Cardiac septum (tissue), 1 donor: Measurements from ENCODE around the gene FGD1. TPM values are rescaled to one million over a fixed set of nuclear protein-coding genes. Genes with fewer than 3 reads are reported as not detected.
"Not testable (repeated sequence)": the region's sequence is repeated elsewhere in the genome, so short reads cannot be mapped to it uniquely, and the experiment has no call there.

Experiments
- DNase-seq: peaks from one replicate; pipeline ENCODE4 v3.0.0-alpha.2; 2020; ENCODE audit warnings: low spot score
- intact Hi-C: fragments of 100-400 bp; cut with DNase I; formaldehyde crosslinking; loops from one replicate; pipeline ENCODE4 v1.14.0; 2022
- long read RNA-seq: library from polyadenylated mRNA; unstranded; transcript quantifications from one replicate; pipeline ENCODE4 v2.0.0, GENCODE V29; 2021
- total RNA-seq: library from RNA; stranded (reverse); fragmentation: NEBNext Ultra II Directional; extraction: Animal tissue kit (Norgen Biotek cat#: 25700); gene quantifications from one replicate; pipeline ENCODE4 v1.2.1, GENCODE V29; 2021
- donor health status: DM: no; HTN: no; CAD: no.

The FGD1 gene
- 8.0 TPM for total RNA-seq
- long read RNA-seq, full-length matches to known transcripts: 4 of 16 reads
- long read RNA-seq, partial matches to known transcripts: 11 of 16 reads
- long read RNA-seq, other reads (novel, unspliced or antisense): 1 of 16 reads

DNA sequence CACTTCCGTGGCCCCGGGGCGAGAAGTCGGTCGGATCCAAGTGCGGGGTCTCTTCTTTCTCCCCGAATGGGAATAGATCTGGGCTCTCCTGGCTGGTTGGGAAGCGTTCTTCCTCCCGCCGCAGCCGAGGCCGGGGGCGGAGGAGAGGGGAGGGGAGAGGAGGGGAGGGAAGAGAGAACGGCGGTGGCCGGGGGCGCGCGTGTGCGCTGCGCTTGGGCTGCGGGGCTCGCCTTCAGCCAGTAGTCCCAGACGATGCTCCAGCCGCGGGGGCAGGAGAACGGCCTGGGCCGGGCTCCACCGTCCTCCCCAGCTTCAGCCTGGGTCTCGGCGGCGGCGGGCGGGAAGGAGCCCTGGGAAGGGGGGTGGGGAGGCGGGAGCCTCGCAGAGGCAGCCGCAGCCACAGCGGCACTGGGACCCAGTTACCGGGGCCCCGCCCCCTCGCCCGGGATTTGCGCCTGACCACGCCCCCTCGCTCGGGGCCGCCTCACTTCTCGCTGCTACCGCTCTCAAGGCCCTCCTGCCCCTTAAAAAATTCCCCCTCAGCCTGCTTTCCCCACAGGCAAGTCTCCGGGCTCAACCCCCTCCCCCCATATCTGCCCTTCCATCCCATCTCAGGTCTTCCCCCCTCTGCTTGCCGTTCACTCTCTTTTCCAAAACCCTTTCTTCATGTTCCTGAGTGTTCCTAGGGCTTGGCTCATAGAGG, at the start of gene FGD1:
Gene FGD1, minus strand, starts transcription at position 421 of the 703 bp plus-strand sequence. CDS start 802 bp downstream, outside the sequence.
- DNase-seq: peak; percentile 72
- intact Hi-C loops: no loop called here

DNA sequence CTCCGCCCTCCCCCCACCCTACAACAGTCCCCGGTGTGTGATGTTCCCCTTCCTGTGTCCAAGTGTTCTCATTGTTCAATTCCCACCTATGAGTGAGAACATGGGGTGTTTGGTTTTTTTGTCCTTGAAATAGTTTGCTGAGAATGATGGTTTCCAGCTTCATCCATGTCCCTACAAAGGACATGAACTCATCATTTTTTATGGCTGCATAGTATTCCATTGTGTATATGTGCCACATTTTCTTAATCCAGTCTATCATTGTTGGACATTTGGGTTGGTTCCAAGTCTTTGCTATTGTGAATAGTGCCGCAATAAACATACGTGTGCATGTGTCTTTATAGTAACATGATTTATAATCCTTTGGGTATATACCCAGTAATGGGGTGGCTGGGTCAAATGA, 46.2 kb upstream of the FGD1 start:
- DNase-seq, intact Hi-C loops: not testable (repeated sequence)

DNA sequence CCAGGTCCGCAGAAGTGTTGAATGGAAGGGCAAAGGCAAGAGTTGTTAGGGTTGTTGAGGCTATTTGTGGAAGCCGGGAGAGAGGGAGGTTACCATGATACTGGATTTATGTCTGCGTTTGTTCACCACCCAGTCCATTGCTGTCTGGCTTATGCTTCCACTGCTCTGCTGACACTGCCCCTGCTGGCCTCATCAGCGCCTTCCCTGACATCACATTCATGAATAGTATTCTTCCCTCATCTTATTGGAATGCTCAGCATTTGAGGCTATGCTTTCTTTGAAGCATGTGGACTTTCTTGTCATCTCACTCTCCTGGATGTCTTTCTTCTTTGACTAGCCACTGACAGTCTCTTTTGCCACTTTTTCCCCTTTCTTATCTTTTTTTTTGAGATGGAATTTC, 44.3 kb upstream of the FGD1 start:
- no peak for DNase-seq
- intact Hi-C loops: no loop called here

DNA sequence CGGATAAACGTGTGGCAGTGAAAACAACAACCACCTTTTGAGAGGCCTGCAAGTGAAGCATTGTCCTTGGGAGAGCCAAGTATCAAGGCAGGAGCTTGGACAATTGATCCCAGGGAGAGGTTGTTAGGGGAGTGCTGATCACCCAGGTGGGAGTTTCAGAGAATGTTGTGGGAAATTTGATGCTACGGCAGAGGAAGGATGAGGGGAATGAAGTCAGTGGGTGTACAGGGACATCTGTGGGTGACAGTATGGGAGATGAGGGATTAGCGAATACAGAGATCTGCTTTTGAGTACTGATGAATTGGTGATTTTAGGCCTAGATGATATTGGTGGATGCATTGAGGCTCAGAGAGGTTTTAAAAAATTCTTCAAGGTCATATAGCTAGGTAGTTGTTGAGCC, 38.2 kb upstream of the FGD1 start:
- intact Hi-C loops: loop anchor here (5.0 kb wide), 1 partner anchor 52 kb away; no protein-coding TSS in a partner anchor
- DNase-seq: no peak

DNA sequence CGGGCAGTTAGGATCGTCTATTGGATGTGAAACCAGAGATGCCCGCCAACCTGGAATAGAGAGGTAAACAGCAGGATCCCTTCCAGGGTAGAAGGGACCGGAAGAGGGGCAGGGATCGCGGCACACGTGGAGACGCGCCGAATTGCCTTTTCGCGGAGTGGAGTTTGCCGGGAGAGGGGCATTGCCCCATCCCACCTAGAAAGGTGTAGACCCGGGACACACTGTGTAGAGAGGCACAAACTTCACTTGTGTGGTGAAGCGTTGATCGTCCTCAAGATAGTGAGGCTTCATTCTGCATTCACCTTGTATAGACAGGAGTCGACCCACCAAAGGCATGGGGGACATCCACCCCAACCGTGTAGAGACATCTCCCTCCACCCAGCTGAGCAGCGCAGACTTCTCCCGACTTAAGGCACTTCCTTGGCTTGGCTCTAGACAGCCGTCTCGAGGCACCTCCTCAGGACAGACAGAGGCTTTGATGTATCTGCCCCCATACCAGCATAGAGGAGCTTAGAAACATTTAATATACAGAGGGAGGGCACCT, 34.4 kb upstream of the FGD1 start:
- intact Hi-C loops: loop anchor here (5.0 kb wide), 1 partner anchor 48 kb away; no protein-coding TSS in a partner anchor
- DNase-seq: peak; percentile 55

DNA sequence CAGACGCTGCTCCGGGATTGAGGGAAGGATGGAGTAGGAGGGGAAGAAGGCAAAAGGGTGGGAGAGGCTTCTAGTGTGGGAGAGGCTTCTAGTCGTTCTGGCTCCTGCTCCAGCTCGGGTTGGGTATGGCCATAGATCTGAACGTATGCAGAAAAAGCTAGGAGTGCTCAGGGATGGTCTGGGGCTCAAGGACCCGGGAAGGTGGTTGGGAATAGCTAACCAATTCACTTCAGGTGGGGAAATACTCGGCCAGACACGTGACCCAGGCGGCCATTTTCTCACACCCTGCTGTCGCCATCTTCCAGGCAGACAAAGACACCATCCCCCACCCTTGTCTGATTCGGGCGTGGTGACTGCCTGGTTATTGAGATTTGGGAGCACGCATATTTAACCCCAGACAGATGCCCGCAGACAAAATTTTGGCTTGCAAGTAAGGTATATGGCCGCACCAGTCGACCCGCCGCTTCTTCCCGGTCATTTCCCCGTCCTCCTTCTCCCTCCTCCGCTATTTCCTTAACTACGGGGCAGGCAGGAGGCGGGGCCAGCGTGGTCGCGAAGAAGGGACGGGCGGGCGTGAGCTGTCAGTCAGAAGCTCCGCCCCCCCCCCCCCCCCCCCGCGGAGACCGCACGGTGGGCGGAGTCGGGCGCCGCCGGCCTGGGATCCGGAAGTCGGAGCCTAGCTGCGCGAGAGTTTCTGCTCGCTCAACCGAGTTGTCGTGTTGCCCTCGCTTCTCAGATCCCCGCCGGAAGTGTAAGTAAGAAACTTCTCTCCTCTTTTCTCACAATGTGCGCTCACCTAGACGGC, 33.7 kb upstream of the FGD1 start, which contains the start of gene GNL3L:
Gene GNL3L, plus strand, starts transcription at position 668 of the 805 bp plus-strand sequence. CDS start 2,348 bp downstream, outside the sequence.
- peak; percentile 94 for DNase-seq
- intact Hi-C loops: loop anchor here (5.0 kb wide), 1 partner anchor 47 kb away; no protein-coding TSS in a partner anchor

DNA sequence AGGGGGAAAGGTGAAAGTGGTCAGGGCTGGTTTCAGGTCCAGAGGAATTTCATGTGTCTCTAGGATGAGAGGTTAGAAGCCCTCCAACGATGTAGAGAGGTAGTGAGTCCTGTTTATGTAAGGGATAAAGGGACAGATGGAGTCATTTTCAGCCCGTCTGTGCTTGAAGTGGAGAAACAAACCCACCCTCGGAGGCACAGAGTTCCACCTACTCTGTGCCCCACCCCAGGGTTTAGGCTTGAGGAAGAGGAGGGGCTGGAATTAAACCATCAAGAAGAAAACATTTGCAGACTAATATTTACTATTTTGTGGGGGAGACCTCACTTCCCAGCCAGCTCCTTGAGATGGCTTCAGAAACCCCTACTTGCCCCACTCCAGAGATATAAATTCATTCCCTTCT, 33.1 kb upstream of the FGD1 start:
- DNase-seq: no peak
- intact Hi-C loops: no loop called here

- intact Hi-C loops: no loop called here
- DNase-seq: no peak
Measured at GRCh38 chrX:54509400-54509799, 13.4 kb upstream of the FGD1 start.

- intact Hi-C loops: no loop called here
- no peak for DNase-seq
Measured at GRCh38 chrX:54496936-54497335, 902 bp upstream of the FGD1 start.

GRCh38 chrX:54496517-54496852, 451 bp upstream of the FGD1 start:
- DNase-seq: no peak
- intact Hi-C loops: no loop called here

DNA sequence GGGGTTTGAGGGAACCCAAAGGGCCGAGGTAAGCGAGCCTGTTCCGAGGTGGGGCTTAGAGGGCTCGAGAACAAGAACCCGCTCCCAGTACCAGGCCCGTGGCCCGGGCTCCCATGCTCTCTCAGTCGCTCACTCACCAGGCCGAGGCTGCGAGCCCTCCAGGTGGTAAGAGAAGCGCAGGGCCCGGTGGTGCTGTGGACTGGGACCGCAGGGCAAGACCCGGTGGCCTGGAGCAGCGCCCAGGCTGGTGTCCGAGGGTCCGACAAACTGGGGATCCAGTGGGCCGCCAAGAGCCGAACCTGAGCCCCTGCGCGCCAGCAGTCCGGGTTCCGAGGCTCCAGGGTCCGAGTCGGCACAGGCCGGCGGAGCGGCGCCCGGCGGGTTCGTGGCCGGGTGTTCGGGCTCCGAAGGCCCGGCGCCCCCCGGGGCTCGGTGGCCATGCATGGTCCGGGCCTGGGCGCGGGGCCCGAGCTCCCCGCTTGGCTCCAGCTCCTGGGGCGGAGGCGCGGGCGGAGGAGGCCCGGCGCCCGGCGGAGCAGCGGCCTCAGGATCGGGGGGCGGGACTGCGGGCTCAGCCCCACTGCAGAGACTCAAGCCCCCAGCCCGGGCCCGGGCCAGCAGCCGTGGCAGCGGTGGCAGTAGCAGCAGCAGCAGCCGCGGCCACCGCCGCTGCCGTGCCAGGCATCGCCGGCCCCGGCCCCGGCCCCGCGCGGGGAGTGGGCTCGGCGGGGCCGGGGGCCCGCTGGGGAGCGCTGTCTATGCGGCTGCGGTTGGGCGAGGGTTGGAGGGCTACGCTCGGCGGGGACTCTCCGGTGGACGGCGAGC, 833 bp downstream of the FGD1 start:
- DNase-seq: no peak
- intact Hi-C loops: no loop called here

DNA sequence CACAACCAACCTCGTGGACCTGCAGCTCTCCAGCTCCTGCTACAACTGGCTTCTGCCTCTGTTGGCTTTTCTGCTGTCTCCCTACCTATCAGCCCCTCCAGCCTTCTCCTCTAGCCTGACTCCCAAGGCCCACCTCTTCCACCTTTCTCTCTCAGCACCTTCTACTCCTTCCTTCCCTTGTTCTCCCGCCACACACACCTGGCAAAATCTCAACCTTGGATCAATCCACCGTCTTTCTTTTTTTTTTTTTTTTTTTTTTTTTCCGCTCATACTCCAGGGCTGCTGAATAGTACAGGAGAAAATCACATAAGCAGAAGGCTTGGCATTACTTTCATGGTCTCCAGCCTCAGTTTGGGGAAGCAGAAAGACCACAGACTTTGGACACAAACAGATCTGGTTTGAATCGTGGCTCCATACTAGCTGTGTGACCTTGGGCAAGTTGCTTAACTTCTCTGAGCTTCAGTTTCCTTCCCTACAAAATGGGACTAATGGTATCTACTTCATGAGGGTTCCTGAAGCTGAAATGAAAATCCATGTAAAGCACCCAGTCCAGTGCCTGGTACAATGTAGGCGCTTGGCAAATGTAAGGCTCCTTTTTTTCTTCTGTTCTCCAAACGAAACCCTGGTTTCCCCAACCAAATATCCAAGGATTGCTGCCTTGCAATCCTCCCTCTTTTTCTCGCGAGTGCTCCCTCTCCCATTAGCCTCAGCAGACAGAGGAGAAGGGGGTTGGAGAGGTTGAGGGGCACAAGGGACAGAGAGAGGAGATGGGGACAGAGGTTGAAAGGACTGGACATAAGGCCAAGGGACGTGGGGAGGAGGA, 1.7 kb downstream of the FGD1 start:
- DNase-seq: peak; percentile 56
- intact Hi-C loops: no loop called here

GRCh38 chrX:54492340-54492739, 3.7 kb downstream of the FGD1 start:
- no peak for DNase-seq
- intact Hi-C loops: no loop called here

DNA sequence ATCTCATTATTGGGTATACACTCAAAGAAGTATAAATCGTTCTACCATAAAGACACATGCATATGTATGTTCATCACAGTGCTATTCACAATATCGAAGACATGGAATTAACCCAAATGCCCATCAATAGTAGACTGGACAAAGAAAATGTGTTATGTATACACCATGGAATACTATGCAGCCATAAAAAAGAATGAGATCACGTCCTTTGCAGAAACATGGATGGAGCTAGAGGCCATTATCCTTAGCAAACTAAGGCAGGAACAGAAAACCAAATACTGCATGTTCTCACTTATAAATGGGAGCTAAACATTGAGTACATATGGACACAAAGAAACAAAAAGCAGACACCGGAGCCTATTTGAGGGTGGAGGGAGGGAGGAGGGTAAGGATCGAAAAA, 6.2 kb downstream of the FGD1 start:
- intact Hi-C loops, DNase-seq: not testable (repeated sequence)

DNA sequence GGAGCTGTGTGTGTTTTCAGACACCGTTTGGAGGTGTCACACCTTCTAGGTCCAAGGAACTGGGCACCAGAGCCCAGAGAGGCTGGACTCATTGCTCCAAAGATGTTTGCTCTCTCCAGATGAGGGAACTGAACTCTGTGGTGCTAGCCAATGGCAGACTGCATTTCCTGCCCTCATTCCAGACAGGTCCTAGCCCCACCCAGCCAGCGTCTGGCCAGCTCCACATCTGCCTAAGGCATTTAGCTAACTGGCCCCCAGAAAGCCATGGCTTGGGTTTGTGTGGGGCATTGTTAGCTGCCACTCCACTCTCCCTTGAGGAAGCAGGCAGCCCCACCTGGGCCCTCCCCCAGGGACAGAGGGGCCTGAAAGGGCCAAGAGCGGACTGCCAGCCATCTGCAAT, 11.4 kb downstream of the FGD1 start:
- intact Hi-C loops: loop anchor here (5.0 kb wide), 1 partner anchor 48 kb away; the partner anchor contains the start of gene GNL3L
- DNase-seq: no peak

DNA sequence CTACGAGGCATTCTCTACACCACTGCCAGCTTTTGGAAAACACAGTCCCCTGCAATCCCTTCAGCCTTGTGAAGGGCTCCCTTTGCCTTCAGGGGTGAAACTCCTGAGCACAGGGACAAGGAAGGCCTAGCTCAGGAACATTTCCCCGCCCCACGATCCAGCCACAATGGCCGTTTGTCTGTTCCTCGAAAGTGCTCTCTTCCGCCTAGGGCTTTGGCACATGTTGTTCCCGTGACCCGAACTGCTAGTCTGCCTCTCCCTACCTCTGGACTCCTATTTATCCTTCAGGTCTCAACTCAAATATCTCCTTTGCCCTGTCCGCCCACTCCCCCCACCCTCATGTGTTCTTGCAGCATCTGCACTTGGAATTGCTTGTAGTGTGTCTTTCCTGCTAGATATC, 12.1 kb downstream of the FGD1 start:
- no peak for DNase-seq
- intact Hi-C loops: loop anchor here (5.0 kb wide), 1 partner anchor 48 kb away; the partner anchor contains the start of gene GNL3L

DNA sequence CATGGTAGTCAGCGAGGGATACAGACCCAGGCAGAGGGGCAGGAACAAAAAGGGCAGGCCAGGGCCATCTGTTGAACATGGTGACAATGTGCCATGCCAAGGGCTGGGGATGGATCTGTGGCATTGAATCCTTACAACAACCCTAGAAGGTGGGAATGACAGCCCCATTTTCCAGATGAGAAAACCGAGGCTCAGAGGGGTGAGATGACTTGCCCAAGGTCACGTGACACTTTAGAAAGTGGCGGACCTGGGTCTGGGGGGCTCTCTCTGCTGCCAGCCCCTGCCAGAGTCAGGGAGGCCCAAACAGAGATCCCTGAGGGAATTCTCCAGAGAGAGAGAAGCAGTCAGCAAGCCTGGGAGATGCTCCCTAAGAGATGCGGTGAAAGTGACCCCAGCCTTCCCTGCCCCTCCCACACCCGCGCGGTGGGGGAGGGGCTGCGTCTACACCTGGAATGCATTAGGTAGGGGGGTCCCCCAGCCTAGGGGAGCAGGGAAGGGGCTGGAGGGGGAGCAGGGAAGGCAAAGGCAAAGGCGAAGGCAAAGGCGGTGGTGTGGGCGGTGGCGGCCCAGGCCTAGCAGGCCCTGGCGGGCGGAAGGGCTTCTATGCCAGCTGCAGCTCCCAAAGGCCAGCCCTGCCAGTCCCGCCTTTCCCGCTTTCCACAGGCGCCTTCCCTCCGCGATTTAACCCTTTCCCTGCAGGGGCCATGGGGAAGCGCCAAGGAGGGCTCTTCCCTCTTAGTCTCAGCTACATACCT, 13.0 kb downstream of the FGD1 start:
- intact Hi-C loops: loop anchor here (5.0 kb wide), 1 partner anchor 49 kb away; the partner anchor contains the start of gene GNL3L
- no peak for DNase-seq
